GM21576 (cell line): ENCODE results near the gene CRCP.
A peak's percentile ranks its signal among the peaks of the same experiment; 100 is the strongest.
"Not testable (repeated sequence)": the region's sequence is repeated elsewhere in the genome, so short reads cannot be mapped to it uniquely, and the experiment has no call there.

ENCODE experiments used
- ATAC-seq: cut with Tn5 transposase; IDR thresholded peaks from one replicate; pipeline ENCODE4 v1.9.1; 2021; ENCODE audit warnings: mild to moderate bottlenecking, moderate library complexity; ENCODE audit not compliant: unreplicated experiment

The CRCP gene

DNA sequence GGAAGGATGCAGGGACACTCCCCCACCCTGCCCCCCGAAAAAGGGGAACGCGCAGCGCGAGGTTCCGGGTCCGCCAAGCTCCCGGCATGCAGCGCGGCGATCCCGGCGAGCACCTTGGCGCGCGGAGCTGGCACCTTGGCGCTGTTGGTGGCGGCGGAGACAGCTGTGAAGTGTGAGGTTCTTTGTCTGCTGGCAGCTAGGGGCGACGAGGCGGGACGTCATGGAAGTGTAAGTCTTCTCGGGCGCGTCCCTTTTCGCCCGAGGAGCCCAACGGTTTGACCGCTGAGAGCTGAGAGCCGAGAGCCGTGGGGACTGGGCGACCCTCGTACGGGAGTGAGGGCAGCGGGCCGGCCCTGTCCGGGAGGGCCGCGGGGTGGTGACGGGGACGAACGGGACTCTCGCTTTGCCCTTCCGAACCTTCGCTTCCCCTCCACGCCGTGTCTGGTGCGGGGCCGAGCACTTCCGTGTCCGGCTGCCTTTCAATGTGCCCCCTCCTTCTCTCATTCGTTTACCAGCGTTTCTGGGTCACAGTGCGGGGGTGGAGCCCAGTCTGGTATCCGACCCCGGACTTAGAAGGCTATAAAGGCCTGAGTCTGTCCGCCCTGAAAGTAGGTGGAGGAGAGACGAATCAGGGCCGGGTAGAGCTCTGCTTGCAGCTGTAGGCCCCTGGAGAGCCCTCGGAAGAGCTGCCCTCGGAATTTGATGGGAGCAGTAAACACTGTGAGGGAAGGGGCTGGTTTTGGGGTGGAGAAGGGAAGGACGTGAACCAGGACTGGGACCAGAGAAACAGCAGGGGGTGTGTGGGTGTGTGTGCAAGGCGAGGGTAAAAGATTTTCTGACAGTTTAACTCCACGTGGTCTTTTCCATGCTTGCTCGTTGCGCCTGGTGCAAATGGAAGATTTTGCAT is at the start of gene CRCP:
TSS of gene CRCP (plus strand) at position 105 of the 907 bp plus-strand sequence. CDS start at position 221, 116 bp downstream.
- peak; percentile 87 for ATAC-seq

GRCh38 chr7:66069732-66070131 is 44.9 kb upstream of the CRCP start:
- no peak for ATAC-seq

- no peak for ATAC-seq
Measured at GRCh38 chr7:66070222-66070621, 44.4 kb upstream of the CRCP start.

GRCh38 chr7:66072208-66072607 is 42.4 kb upstream of the CRCP start:
- not testable (repeated sequence) for ATAC-seq

GRCh38 chr7:66075590-66076461 is 38.8 kb upstream of the CRCP start, which contains the start of gene ASL:
TSS of gene ASL (plus strand) at chr7:66075819. CDS start at chr7:66076082, 263 bp downstream.
- peak; percentile 98 for ATAC-seq

DNA sequence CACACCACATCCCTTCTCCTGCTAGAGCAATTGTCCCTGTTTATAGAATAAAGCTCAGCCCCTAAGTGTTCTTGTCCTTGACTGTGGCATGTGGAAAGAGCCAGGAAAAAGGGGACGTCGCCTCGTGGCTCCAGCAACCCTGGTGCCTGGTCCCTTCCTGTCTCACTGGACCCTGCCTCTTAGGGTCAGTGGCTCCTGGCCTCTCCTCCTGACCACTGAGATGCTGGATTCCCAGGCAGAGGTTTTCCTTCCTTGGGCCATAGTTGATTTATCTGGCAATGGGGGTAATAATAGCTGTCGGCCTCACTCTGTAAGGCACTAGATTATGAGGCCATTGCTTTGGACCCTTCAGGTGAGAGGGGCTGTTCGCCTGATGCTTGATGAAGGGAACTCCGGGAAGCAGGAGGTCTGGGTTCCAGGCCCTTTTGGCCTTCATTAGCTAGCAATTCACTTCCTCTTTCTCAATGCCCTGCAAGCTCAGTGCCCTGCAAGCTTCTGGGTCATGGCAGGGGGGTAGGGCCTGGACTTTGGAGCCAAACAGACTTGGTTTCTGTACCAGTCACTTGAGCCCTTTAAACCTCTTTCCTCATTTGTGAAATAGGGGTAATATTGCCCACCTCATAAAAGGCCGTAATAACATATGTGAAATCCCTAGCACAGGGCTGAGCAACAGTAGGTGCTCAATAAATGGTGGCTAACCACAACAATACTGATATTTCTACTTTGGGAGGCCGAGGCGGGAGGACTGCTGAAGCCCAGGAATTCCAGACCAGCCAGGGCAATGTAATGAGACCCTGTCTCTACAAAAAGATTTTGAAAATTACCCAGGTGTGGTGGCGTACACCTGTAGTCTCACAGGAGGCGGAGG is 38.0 kb upstream of the CRCP start:
- ATAC-seq, result no peak

DNA sequence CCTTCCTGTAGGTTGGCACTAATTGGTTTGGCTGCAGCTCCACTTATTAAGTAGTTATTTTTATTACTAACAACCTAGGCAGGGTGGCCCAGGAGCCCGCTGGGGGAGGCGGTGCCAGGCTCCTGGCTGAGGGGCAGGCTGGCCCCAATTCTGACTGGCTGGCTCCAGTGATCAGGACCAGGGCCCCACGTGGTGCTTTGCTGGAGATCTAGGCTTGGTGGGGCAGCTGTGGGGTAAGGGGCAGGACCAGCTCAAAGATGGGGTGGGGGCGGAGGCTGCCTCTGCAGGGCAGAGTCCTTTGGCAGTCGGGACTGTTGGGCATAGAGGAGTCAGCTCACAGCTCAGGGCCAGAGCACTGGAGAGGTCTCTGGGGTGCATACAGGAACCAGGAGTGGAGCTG is 36.6 kb upstream of the CRCP start:
- no peak for ATAC-seq

DNA sequence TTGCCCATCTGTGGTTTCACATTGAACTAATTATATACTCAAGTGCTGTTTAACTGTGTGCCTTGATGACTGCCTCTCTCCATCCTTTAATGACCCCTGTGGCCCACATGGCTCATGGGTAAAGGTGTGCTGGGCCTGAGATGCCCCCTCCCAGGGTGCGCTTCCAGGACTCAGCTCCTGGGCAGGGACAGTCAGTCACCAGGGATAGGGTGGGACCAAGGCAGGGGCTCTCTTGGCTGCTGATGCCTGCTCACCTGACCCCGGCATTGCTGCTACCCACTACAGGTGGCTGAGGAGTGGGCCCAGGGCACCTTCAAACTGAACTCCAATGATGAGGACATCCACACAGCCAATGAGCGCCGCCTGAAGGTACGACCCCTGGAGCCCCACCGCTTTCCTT is 32.6 kb upstream of the CRCP start:
- ATAC-seq, result no peak

DNA sequence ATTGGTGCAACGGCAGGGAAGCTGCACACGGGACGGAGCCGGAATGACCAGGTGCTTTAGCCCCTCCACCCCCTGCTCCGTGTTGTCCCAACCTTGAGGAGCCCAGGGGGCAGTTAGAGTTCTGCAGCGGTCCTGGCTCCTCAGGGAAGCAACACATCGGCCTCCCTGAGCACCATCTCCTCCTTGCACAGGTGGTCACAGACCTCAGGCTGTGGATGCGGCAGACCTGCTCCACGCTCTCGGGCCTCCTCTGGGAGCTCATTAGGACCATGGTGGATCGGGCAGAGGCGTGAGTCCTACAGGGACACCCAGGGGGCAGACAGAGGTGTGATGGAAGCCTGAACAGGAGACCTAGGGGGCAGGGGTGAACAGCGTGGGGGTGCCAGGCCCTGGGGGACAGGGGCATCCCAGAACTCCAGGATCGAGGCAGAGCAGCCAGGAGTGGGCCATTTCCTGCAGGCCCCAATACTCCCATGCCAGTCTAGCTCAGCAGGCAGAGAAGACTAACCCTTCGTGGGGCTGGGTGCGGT is 31.7 kb upstream of the CRCP start:
- no peak for ATAC-seq

DNA sequence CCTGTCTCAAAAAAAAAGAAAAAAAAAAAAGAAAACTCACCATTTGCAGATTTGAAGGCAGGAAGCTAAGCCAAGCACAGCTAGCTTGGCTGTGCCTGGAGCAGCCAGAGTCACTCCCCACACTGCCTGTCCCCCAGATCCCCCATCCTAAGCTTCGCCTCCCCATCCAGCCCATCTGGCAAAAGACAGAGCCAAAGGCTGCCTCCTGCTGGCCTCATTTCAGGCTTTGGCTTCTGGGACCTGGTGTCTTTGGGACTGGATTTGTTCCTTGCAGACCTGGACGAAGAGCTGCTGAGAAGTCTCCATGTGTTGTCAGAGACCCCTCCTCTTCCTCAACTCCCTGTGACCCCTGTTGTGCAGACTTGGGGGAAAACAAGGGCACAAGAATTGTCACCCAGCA is 31.0 kb upstream of the CRCP start:
- ATAC-seq, result no peak

DNA sequence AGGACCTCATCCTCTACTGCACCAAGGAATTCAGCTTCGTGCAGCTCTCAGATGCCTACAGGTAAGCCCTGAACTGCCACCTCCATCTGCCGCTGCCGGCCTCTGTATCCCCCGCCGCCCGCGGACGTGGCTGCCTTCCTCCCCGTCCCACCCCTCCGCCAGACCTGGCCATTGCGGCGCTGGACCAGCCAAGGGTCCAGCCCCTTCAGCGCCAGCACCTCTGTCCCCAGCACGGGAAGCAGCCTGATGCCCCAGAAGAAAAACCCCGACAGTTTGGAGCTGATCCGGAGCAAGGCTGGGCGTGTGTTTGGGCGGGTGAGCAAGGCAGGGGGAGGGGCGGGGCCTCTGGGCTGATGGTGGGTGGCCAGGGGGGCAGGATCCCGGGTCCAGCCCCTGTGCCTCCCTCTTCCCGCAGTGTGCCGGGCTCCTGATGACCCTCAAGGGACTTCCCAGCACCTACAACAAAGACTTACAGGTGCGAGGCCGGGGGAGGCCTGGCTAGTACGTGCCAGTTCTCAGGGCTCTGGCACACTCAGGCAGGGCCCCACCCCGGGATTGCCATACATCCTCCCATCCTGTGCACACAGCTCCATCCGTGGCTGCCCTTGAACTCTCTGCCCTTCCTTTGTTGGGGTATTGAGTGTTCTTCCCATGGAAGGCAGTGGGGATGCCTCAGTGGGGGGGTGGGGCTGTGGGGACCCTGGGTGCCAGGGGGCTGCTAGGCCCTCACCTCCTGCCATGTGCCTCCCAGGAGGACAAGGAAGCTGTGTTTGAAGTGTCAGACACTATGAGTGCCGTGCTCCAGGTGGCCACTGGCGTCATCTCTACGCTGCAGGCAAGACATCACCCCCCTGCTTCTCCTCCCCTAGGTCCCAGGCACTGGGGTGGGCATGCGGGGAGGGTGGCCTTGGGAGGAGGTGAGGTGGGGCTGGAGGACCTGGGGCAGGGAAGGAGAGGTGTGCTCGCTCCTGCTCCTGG is 25.5 kb upstream of the CRCP start:
- no peak for ATAC-seq

GRCh38 chr7:66092654-66093053 is 22.0 kb upstream of the CRCP start:
- ATAC-seq, result no peak

GRCh38 chr7:66095010-66095409 is 19.6 kb upstream of the CRCP start:
- ATAC-seq, result no peak

GRCh38 chr7:66099232-66099550 is 15.5 kb upstream of the CRCP start:
- no peak for ATAC-seq

DNA sequence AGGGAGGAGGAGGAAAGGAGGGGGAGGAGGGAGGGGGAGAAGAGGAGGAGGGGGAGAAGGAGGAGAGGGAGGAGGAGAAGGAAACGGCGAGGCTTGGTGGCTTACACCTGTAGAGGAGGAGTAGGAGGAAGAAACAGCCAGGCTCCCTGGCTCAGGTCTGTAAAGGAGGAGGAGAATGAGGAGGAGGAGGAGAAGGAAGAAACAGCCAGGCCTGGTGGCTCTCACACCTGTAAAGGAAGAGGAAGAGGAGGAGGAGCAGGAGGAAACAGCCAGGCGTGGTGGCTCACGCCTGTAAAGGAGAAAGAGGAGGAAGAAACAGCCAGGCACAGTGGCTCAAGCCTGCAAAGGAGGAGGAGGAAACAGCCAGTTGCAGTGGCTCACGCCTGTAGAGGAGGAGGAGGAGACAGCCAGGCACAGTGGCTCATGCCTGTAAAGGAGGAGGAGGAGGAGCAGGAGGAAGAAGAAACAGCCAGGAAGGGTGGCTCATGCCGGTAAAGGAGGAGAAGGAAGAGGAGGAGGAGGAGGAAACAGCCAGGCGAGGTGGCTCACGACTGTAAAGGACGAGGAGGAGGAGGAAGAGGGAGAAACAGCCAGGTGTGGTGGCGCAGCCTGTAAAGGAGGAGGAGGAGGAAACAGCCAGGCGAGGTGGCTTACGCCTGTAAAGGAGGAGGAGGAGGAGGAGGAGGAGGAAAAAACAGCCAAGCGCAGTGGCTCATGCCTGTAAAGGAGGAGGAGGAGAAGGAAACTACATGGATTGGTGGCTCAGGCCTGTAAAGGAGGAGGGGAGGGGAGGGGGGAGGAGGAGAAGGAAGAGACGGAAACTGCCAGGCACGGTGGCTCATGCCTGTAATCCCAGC is 14.9 kb upstream of the CRCP start:
- ATAC-seq, result peak; percentile 85

- ATAC-seq, result no peak
Measured at GRCh38 chr7:66100408-66101050, 14.1 kb upstream of the CRCP start.

DNA sequence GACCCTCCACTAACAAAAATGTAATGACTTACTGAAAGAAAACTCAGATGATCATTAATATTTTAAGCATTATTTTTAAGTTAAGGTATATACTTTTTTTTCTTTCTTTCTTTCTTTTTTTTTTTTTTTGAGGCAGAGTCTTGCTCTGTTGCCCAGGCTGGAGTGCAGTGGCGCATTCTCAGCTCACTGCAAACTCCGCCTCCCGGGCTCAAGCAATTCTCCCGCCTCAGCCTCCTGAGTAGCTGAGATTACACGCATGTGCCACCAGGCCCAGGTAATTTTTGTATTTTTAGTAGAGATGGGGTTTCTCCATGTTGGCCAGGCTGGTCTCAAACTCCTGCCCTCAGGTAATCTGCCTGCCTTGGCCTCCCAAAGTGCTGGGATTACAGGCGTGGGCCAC is 12.5 kb upstream of the CRCP start:
- not testable (repeated sequence) for ATAC-seq

DNA sequence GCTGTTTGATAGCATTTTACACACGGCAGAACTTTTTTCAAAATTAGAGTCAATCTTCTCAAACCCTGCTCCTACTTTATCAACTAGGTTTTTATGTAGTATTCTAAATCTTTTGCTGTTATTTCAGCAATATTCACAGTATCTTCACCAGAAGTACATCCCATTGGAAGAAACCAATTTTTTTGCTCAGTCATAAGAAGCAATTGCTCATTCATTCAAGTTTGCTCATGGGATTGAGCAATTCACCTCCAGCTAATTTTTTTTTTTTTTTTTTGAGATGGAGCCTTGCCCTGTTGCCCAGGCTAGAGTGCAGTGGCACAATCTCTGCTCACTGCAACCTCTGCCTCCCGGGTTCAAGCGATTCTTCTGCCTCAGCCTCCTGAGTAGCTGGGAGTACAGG is 10.7 kb upstream of the CRCP start:
- not testable (repeated sequence) for ATAC-seq
